Lower lobe of right lung (tissue), 2 donors: ENCODE data around the gene GMDS. TPM values are rescaled to one million over a fixed set of nuclear protein-coding genes. Genes with fewer than 3 reads are reported as not detected.

ENCODE experiments used
- ATAC-seq, 2 donors: fragments of 200-7000 bp; cut with Tn5 transposase; one replicate each; pipeline ENCODE4 v1.9.1; 2020 to 2022; ENCODE audit warnings: mild to moderate bottlenecking in 2 of 2, moderate library complexity in 2 of 2
- DNase-seq: peaks from one replicate; pipeline ENCODE4 v3.0.0-alpha.2; 2020
- H3K27ac ChIP-seq: fragments of 200-600 bp; one replicate; pipeline ENCODE4 v1.8.0; 2022
- H3K27me3 ChIP-seq: fragments of 200-600 bp; one replicate; pipeline ENCODE4 v1.8.0; 2022; ENCODE audit warnings: low read depth
- H3K36me3 ChIP-seq: fragments of 200-600 bp; one replicate; pipeline ENCODE4 v1.8.0; 2022; ENCODE audit warnings: mild to moderate bottlenecking
- H3K4me1 ChIP-seq: fragments of 200-600 bp; one replicate; pipeline ENCODE4 v1.8.0; 2022
- H3K4me3 ChIP-seq: fragments of 200-600 bp; one replicate; pipeline ENCODE4 v1.8.0; 2022; ENCODE audit warnings: mild to moderate bottlenecking
- H3K9me3 ChIP-seq: fragments of 200-600 bp; one replicate; pipeline ENCODE4 v1.8.0; 2022
- intact Hi-C: fragments of 100-400 bp; cut with DNase I; formaldehyde crosslinking; loops from one replicate; pipeline ENCODE4 v1.11.0; 2022
- total RNA-seq: library from RNA; stranded (reverse); fragmentation: NEBNext Ultra II Directional; extraction: Animal tissue kit (Norgen Biotek cat#: 25700); gene quantifications from one replicate; pipeline ENCODE4 v1.2.1, GENCODE V29; 2021
- TF ChIP-seq, protein P1 (sequence below): fragments of 200-600 bp; IDR thresholded peaks from one replicate; pipeline ENCODE4 v1.8.0; 2022; ENCODE audit warnings: antibody characterized with exemption, mild to moderate bottlenecking
- donor health status: DM: no; HTN: yes; CAD: no; lungs with severe emphysema.

The GMDS gene
- total RNA-seq, 1 donor from 2014 or later: 12.7 TPM

DNA sequence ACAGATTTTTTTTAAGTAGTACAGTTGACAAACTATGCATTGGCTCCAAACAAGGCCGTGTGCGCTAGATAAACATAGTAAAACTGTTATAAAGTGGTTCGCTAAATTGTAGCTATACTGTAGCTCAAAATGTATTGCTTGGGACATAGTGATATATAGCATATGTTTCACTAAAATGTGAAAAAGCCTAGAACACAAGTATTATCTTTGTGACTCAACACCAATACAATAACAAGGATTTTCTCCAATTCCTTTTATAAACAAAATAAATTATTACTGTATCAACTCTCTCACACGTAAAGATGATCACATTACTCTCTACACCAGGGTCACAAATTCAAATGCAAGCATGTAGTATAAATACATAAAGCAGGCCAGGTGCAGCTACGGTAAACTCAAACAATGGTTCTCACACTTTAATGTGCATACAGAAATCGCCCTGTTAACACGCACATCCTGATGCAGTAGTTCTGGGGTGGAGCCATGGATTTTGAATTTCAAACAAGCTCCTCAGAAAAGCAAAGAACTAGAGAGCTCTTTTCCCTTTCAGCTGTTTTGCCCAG is 214.6 kb downstream of the GMDS start:
- intact Hi-C loops: no loop called here
- no peaks in the 10 kb centered on the region for H3K27me3 ChIP-seq
- DNase-seq: no peak
- H3K4me1 ChIP-seq: no peaks in the 10 kb centered on the region
- no peak for ATAC-seq
- H3K4me3 ChIP-seq: no peak overlapping the region
- no peak overlapping the region for H3K27ac ChIP-seq
- TF ChIP-seq, protein P1, sequence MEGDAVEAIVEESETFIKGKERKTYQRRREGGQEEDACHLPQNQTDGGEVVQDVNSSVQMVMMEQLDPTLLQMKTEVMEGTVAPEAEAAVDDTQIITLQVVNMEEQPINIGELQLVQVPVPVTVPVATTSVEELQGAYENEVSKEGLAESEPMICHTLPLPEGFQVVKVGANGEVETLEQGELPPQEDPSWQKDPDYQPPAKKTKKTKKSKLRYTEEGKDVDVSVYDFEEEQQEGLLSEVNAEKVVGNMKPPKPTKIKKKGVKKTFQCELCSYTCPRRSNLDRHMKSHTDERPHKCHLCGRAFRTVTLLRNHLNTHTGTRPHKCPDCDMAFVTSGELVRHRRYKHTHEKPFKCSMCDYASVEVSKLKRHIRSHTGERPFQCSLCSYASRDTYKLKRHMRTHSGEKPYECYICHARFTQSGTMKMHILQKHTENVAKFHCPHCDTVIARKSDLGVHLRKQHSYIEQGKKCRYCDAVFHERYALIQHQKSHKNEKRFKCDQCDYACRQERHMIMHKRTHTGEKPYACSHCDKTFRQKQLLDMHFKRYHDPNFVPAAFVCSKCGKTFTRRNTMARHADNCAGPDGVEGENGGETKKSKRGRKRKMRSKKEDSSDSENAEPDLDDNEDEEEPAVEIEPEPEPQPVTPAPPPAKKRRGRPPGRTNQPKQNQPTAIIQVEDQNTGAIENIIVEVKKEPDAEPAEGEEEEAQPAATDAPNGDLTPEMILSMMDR: no peak
- H3K36me3 ChIP-seq: no peaks in the 10 kb centered on the region
- no peaks in the 10 kb centered on the region for H3K9me3 ChIP-seq

- Histone ChIP-seq H3K27me3 (no peaks in the 10 kb centered on the region), H3K4me1 (no peaks in the 10 kb centered on the region), H3K36me3 (no peaks in the 10 kb centered on the region), H3K9me3 (no peaks in the 10 kb centered on the region), H3K27ac (no peak overlapping the region), H3K4me3 (no peak overlapping the region)
- no peak for ATAC-seq
- intact Hi-C loops: no loop called here
- no peak for DNase-seq
- TF ChIP-seq, protein P1: no peak
These were observed 215.5 kb downstream of the GMDS start for GRCh38 chr6:2029952-2030351.

- no peaks in the 10 kb centered on the region for H3K27me3 ChIP-seq
- H3K4me3 ChIP-seq: no peak overlapping the region
- intact Hi-C loops: no loop called here
- H3K27ac ChIP-seq: no peak overlapping the region
- H3K4me1 ChIP-seq: no peaks in the 10 kb centered on the region
- DNase-seq: no peak
- no peaks in the 10 kb centered on the region for H3K36me3 ChIP-seq
- TF ChIP-seq, protein P1: no peak
- H3K9me3 ChIP-seq: no peaks in the 10 kb centered on the region
- ATAC-seq: no peak
These were observed 216.1 kb downstream of the GMDS start for GRCh38 chr6:2029130-2029794.

- H3K4me3 ChIP-seq: no peak overlapping the region
- H3K4me1 ChIP-seq: no peaks in the 10 kb centered on the region
- TF ChIP-seq, protein P1: no peak
- DNase-seq (no peak), ATAC-seq (no peak)
- intact Hi-C loops: no loop called here
- no peak overlapping the region for H3K27ac ChIP-seq
- H3K36me3 ChIP-seq: no peaks in the 10 kb centered on the region
- no peaks in the 10 kb centered on the region for H3K27me3 ChIP-seq
- no peaks in the 10 kb centered on the region for H3K9me3 ChIP-seq
These were observed 216.9 kb downstream of the GMDS start for GRCh38 chr6:2028457-2029038.

DNA sequence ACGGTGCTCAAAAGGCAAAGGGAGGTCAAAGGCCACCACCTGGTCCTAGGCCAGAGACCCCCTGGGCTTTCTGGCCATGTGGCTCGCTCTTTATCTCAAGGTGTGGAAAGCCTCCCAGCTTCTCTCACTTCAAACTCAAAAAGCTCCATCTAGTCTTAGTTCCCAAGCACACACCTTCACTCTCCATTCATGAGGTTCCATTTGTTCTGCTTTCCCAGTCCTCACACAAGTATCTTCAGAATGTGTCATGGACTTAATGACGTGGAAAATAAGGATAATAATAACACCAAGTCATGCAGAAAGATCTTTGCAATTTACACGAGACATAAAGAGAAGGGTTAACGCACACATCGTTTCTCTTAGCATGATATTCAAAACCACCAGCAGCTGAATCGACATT is 219.3 kb downstream of the GMDS start:
- no peak for DNase-seq
- Histone ChIP-seq H3K36me3 (no peaks in the 10 kb centered on the region), H3K27ac (no peak overlapping the region), H3K27me3 (no peaks in the 10 kb centered on the region), H3K4me3 (no peak overlapping the region), H3K9me3 (no peaks in the 10 kb centered on the region), H3K4me1 (peaks cover 10% of the 10 kb centered on the region)
- TF ChIP-seq, protein P1: no peak
- intact Hi-C loops: no loop called here
- ATAC-seq: no peak
